OCI-M2 (cell line): ENCODE results near the gene DHX36.

Experiments
- DNase-seq: peaks from one replicate; lab custom pipeline; 2025; ENCODE audit not compliant: unreplicated experiment; lab: John Stamatoyannopoulos, UW

DHX36 gene

GRCh38 chr3:154227531-154227930, 96.8 kb downstream of the DHX36 start:
- DNase-seq: no peak

- no peak for DNase-seq
Observed at GRCh38 chr3:154225536-154225935, 98.8 kb downstream of the DHX36 start.

- DNase-seq: no peak
Observed at GRCh38 chr3:154224866-154225265, 99.4 kb downstream of the DHX36 start.

- no peak for DNase-seq
Observed at GRCh38 chr3:154224366-154224765, 99.9 kb downstream of the DHX36 start.

GRCh38 chr3:154223519-154223918, 100.8 kb downstream of the DHX36 start:
- DNase-seq: no peak
